OCI-LY7 (cell line): ENCODE data around the gene DNAH11. TPM values are rescaled to one million over a fixed set of nuclear protein-coding genes. Genes with fewer than 3 reads are reported as not detected.
A peak's percentile ranks its signal among the peaks of the same experiment; 100 is the strongest.

ENCODE experiments used
- BruUV-seq: library from RNA; stranded (reverse); fragments of 400-500 nt; replicated peaks from 2 replicates; lab custom pipeline; 2021; lab: Mats Ljungman, UMichigan
- CTCF ChIA-PET: fragments of 300-600 bp; sonication (Branson Sonifier 250); formaldehyde crosslinking; loops from one replicate; lab custom pipeline; 2022; ENCODE audit warnings: antibody characterized with exemption; ENCODE audit not compliant: unreplicated experiment; lab: Charles Lee
- POLR2A ChIA-PET: fragments of 300-600 bp; sonication (Branson Sonifier 250); formaldehyde crosslinking; loops from one replicate; lab custom pipeline; 2022; ENCODE audit warnings: antibody characterized with exemption; lab: Charles Lee
- DNase-seq: peaks from one replicate; pipeline ENCODE4 v3.0.0-alpha.2; 2015; ENCODE audit warnings: low spot score
- H2AFZ ChIP-seq: fragments of 200-600 bp; sonication (generic), shearing (Covaris generic); 2 replicates; pipeline ENCODE4 v1.6.1; 2014; ENCODE audit warnings: mild to moderate bottlenecking, antibody characterized with exemption, low read length, moderate library complexity
- H3K27ac ChIP-seq: fragments of 200-600 bp; sonication (generic); 2 replicates; pipeline ENCODE4 v1.5.1; 2014; ENCODE audit warnings: mixed run types, low read depth, mild to moderate bottlenecking, moderate library complexity, low read length, inconsistent platforms; ENCODE audit not compliant: poor library complexity, severe bottlenecking
- H3K36me3 ChIP-seq: fragments of 200-600 bp; sonication (generic); 2 replicates; pipeline ENCODE4 v1.6.1; 2014; ENCODE audit warnings: mild to moderate bottlenecking, antibody characterized with exemption, low read length, moderate library complexity, mixed read lengths; ENCODE audit not compliant: insufficient read depth
- H3K4me1 ChIP-seq: fragments of 200-600 bp; sonication (generic); 2 replicates; pipeline ENCODE4 v1.5.1; 2014; ENCODE audit warnings: mild to moderate bottlenecking, low read length; ENCODE audit not compliant: insufficient read depth, poor library complexity, severe bottlenecking
- H3K4me2 ChIP-seq: fragments of 200-600 bp; sonication (generic); 2 replicates; pipeline ENCODE4 v1.6.1; 2014; ENCODE audit warnings: mild to moderate bottlenecking, low read length
- H3K4me3 ChIP-seq: fragments of 200-600 bp; sonication (generic); 2 replicates; pipeline ENCODE4 v1.5.1; 2014; ENCODE audit warnings: mild to moderate bottlenecking, low read depth, low read length; ENCODE audit not compliant: poor library complexity, severe bottlenecking
- H3K79me2 ChIP-seq: fragments of 200-600 bp; sonication (generic); 2 replicates; pipeline ENCODE4 v1.6.1; 2016; ENCODE audit warnings: low read depth, mild to moderate bottlenecking, low read length, moderate library complexity, mixed read lengths; ENCODE audit not compliant: insufficient read depth
- H3K9me2 ChIP-seq: fragments of 200-600 bp; sonication (generic); 2 replicates; pipeline ENCODE4 v1.6.1; 2016; ENCODE audit warnings: mild to moderate bottlenecking, low read length, mixed read lengths; ENCODE audit not compliant: insufficient read depth
- H3K9me3 ChIP-seq: fragments of 200-600 bp; sonication (generic); 2 replicates; pipeline ENCODE4 v1.6.1; 2014; ENCODE audit warnings: mild to moderate bottlenecking, mixed run types, low read length, mixed read lengths
- H4K20me1 ChIP-seq: fragments of 200-600 bp; sonication (generic); 2 replicates; pipeline ENCODE4 v1.6.1; 2014; ENCODE audit warnings: mild to moderate bottlenecking, antibody characterized with exemption, low read length, moderate library complexity, mixed read lengths; ENCODE audit not compliant: insufficient read depth
- EZH2phosphoT487 ChIP-seq: fragments of 200-600 bp; sonication (generic); IDR thresholded peaks from 2 replicates; pipeline ENCODE4 v1.6.1; 2018; ENCODE audit warnings: low read depth, borderline replicate concordance, mild to moderate bottlenecking, mixed run types, antibody characterized with exemption, low read length, moderate library complexity, mixed read lengths
- intact Hi-C: fragments of 100-400 bp; cut with micrococcal nuclease; formaldehyde crosslinking; loops from one replicate; pipeline ENCODE4 v1.10.0; 2022; ENCODE audit not compliant: unreplicated experiment
- total RNA-seq, 2 experiments: library from RNA; depleted of rRNA in 1 of 2; stranded (reverse); fragments of >200 nt in 1 of 2; shearing (Covaris generic) in 1 of 2; gene quantifications; 2 replicates each; pipeline ENCODE4 v1.2.3, GENCODE V29; 2014 to 2022
- TF ChIP-seq, protein P1 (sequence below): fragments of 200-600 bp; sonication (generic); conservative IDR thresholded peaks from 2 replicates; pipeline ENCODE4 v1.5.1; 2014; ENCODE audit warnings: mild to moderate bottlenecking, antibody characterized with exemption, low read length, moderate library complexity, mixed read lengths

DNAH11 gene
- total RNA-seq, 2 experiments from 2014 or later, result not detected

DNA sequence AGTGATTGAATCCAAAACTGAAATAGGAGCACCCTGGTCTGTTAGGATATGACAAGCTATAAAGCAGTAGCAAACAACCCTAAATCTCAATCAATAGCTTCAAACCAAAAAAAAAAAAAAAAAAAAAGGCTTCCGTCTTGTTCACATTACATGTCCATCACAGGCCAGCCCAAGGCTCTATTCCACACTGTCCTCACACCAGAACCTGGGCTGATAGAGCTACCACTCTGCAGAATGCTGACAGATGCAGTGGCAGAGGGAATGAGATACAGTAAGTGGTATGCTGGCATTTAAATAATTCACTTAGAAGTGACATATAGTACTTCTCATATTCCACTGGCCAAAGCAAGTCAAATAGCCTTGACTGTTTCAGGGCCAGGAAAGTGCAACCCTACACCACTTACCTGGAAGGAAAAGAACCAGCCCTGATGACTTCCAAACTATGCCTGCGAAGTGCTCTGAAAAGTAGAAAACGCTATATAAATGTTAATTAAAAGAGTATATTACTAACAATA lies 397.1 kb downstream of the DNAH11 start:
- ChIA-PET CTCF (no interaction called here), POLR2A (interaction anchor here (0.6 to 13.6 kb wide), 7 partner anchors 10 to 427 kb away, joined by 4 to 194 read pairs (median 5); no protein-coding TSS in a partner anchor)
- no peak overlapping the region for H2AFZ ChIP-seq
- no TSS peak for BruUV-seq
- no peak overlapping the region for H3K27ac ChIP-seq
- no peak for DNase-seq
- peaks cover 34% of the 10 kb centered on the region for H4K20me1 ChIP-seq
- intact Hi-C loops, result loop anchor here (10.0 kb wide), 2 partner anchors 1075 to 1725 kb away; partner anchors contain the start of genes HYCC1 and MACC1
- H3K36me3 ChIP-seq, result peaks cover 77% of the 10 kb centered on the region
- no peaks in the 10 kb centered on the region for H3K9me2 ChIP-seq
- H3K4me1 ChIP-seq, result peaks cover 65% of the 10 kb centered on the region
- peaks cover 98% of the 10 kb centered on the region for H3K79me2 ChIP-seq
- TF ChIP-seq, protein P1, sequence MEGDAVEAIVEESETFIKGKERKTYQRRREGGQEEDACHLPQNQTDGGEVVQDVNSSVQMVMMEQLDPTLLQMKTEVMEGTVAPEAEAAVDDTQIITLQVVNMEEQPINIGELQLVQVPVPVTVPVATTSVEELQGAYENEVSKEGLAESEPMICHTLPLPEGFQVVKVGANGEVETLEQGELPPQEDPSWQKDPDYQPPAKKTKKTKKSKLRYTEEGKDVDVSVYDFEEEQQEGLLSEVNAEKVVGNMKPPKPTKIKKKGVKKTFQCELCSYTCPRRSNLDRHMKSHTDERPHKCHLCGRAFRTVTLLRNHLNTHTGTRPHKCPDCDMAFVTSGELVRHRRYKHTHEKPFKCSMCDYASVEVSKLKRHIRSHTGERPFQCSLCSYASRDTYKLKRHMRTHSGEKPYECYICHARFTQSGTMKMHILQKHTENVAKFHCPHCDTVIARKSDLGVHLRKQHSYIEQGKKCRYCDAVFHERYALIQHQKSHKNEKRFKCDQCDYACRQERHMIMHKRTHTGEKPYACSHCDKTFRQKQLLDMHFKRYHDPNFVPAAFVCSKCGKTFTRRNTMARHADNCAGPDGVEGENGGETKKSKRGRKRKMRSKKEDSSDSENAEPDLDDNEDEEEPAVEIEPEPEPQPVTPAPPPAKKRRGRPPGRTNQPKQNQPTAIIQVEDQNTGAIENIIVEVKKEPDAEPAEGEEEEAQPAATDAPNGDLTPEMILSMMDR, result no peak
- TF ChIP-seq EZH2phosphoT487, result no peak
- peaks cover 26% of the 10 kb centered on the region; the same call in 1 of the 2 replicates for H3K9me3 ChIP-seq
- H3K4me3 ChIP-seq, result peak overlapping the region; percentile 10
- peak overlapping the region; percentile 25; the same call in 1 of the 2 replicates for H3K4me2 ChIP-seq

- peaks cover 61% of the 10 kb centered on the region for H3K4me1 ChIP-seq
- TF ChIP-seq, protein P1, result no peak
- no peak for TF ChIP-seq EZH2phosphoT487
Measured at GRCh38 chr7:21941611-21942141, 398.8 kb downstream of the DNAH11 start.

GRCh38 chr7:21942955-21943354 lies 400.1 kb downstream of the DNAH11 start:
- H3K79me2 ChIP-seq, result peaks cover 72% of the 10 kb centered on the region
- H2AFZ ChIP-seq, result no peak overlapping the region

More at GRCh38 chr7:21941611-21942141, 398.8 kb downstream of the DNAH11 start:
- BruUV-seq, result no TSS peak
- DNase-seq, result peak; percentile 81
- peaks cover 34% of the 10 kb centered on the region for H4K20me1 ChIP-seq
- H3K9me2 ChIP-seq, result no peaks in the 10 kb centered on the region
- ChIA-PET POLR2A (interaction anchor here (0.5 to 13.6 kb wide), 4 partner anchors 16 to 247 kb away, joined by 4 to 194 read pairs (median 10); no protein-coding TSS in a partner anchor), CTCF (no interaction called here)
- H2AFZ ChIP-seq, result no peak overlapping the region
- H3K36me3 ChIP-seq, result peaks cover 59% of the 10 kb centered on the region
- peaks cover 18% of the 10 kb centered on the region; the same call in 1 of the 2 replicates for H3K9me3 ChIP-seq
- peak overlapping the region; percentile 88 for H3K4me2 ChIP-seq
- intact Hi-C loops, result loop anchor here (10.0 kb wide), 2 partner anchors 1073 to 1727 kb away; partner anchors contain the start of genes HYCC1 and MACC1
- peak overlapping the region; percentile 84 for H3K4me3 ChIP-seq
- peak overlapping the region; percentile 79 for H3K27ac ChIP-seq
- peaks cover 84% of the 10 kb centered on the region for H3K79me2 ChIP-seq

More at GRCh38 chr7:21942955-21943354, 400.1 kb downstream of the DNAH11 start:
- peak overlapping the region; percentile 79 for H3K27ac ChIP-seq
- peak overlapping the region; percentile 88 for H3K4me2 ChIP-seq
- H3K9me3 ChIP-seq, result peaks cover 5% of the 10 kb centered on the region; the same call in 1 of the 2 replicates
- peak overlapping the region; percentile 84 for H3K4me3 ChIP-seq
- H3K36me3 ChIP-seq, result peaks cover 46% of the 10 kb centered on the region
- ChIA-PET CTCF (no interaction called here), POLR2A (interaction anchor here (0.6 to 13.6 kb wide), 7 partner anchors 12 to 354 kb away, joined by 3 to 194 read pairs (median 4); no protein-coding TSS in a partner anchor)
- no peak for TF ChIP-seq EZH2phosphoT487
- TF ChIP-seq, protein P1, result no peak
- DNase-seq, result no peak
- intact Hi-C loops, result loop anchor here (10.0 kb wide), 2 partner anchors 1072 to 1728 kb away; partner anchors contain the start of genes HYCC1 and MACC1
- H3K9me2 ChIP-seq, result no peaks in the 10 kb centered on the region
- H4K20me1 ChIP-seq, result peaks cover 34% of the 10 kb centered on the region
- peaks cover 74% of the 10 kb centered on the region for H3K4me1 ChIP-seq
- no TSS peak for BruUV-seq
